Stomach smooth muscle (tissue), 2 donors: Measurements from ENCODE around the gene SPOCD1.

Source experiments
- H3K27ac ChIP-seq: one replicate; pipeline ENCODE4 v1.7.0; 2013; ENCODE audit warnings: mild to moderate bottlenecking, low read length, inconsistent platforms
- H3K27me3 ChIP-seq, 2 donors: one replicate each; pipeline ENCODE4 v1.7.0; 2013; ENCODE audit warnings: low read length in 2 of 2; ENCODE audit not compliant: insufficient read depth in 2 of 2, control insufficient read depth in 1 of 2
- H3K36me3 ChIP-seq, 2 donors: one replicate each; pipeline ENCODE4 v1.7.0; 2013; ENCODE audit warnings: low read length in 2 of 2; ENCODE audit not compliant: control insufficient read depth in 2 of 2, insufficient read depth in 2 of 2
- H3K4me1 ChIP-seq: one replicate; pipeline ENCODE4 v1.7.0; 2013; ENCODE audit warnings: low read length; ENCODE audit not compliant: control insufficient read depth, insufficient read depth
- H3K4me3 ChIP-seq, 2 donors: one replicate each; pipeline ENCODE4 v1.7.0; 2013; ENCODE audit warnings: low read length in 2 of 2
- H3K9ac ChIP-seq, 2 donors: one replicate each; pipeline ENCODE4 v1.7.0; 2013; ENCODE audit warnings: low read length in 2 of 2, mild to moderate bottlenecking in 1 of 2
- H3K9me3 ChIP-seq, 2 donors: one replicate each; pipeline ENCODE4 v1.7.0; 2013; ENCODE audit warnings: low read length in 2 of 2; ENCODE audit not compliant: control insufficient read depth in 2 of 2
- donor health status: healthy.
- donor health status: Pancreatic carcinoma.

Gene SPOCD1

GRCh38 chr1:31762323-31762722, 53.5 kb downstream of the SPOCD1 start:
- Histone ChIP-seq H3K9ac (no peak overlapping the region), H3K4me3 (peak overlapping the region; percentile 71), H3K9me3 (no peaks in the 10 kb centered on the region), H3K27me3 (peaks cover 7 to 15% of the 10 kb centered on the region in 2 donors), H3K4me1 (peaks cover 38% of the 10 kb centered on the region), H3K36me3 (no peaks in the 10 kb centered on the region), H3K27ac (no peak overlapping the region)

- Histone ChIP-seq H3K27me3 (peaks cover 7 to 15% of the 10 kb centered on the region in 2 donors), H3K27ac (no peak overlapping the region), H3K9ac (no peak overlapping the region), H3K36me3 (no peaks in the 10 kb centered on the region), H3K4me3 (no peak overlapping the region), H3K4me1 (peaks cover 38% of the 10 kb centered on the region), H3K9me3 (no peaks in the 10 kb centered on the region)
Observed at GRCh38 chr1:31761883-31762282, 53.9 kb downstream of the SPOCD1 start.

- Histone ChIP-seq H3K4me1 (peaks cover 38% of the 10 kb centered on the region), H3K9me3 (no peaks in the 10 kb centered on the region), H3K27me3 (peaks cover 7 to 15% of the 10 kb centered on the region in 2 donors), H3K9ac (peak overlapping the region; percentile 45 to 51), H3K36me3 (no peaks in the 10 kb centered on the region), H3K4me3 (peak overlapping the region; percentile 62 to 73), H3K27ac (no peak overlapping the region)
Observed at GRCh38 chr1:31760471-31761470, 55.1 kb downstream of the SPOCD1 start.

DNA sequence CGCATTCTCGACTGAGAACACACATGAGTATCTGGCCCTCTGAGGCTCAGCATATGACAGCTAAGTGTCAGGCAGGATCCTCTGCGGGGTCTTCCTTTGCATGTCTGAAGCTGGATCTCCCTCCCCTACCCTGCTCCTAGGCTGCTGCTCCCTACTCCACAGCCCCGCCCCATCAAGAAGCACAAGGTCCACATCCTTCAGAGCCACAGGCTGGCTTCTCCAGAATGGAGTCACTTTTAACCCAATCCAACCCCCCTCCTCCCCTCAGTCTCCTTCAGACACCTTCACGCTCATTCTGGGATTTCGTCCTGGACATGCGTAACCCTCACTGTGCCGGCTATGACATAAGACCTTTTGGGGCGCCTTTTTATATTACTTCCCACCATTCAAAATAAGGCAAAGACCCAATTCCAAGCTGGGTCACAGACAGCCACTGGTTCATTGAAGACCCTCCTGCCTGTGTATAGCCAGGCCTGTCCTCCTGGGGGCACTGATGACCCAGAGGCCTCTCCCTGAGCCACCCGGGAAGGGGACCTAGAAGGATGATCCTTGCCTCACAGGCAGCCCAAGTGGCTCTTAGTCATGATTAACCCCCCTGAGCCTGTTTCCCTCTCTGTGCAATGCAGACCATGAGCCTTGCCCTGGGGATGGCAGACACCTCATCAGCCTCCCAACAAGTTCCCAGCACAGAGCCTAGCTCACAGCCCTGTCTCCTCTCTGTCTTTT, 56.4 kb downstream of the SPOCD1 start:
- H3K27ac ChIP-seq: no peak overlapping the region
- H3K4me3 ChIP-seq: no peak overlapping the region
- H3K27me3 ChIP-seq: peaks cover 5 to 15% of the 10 kb centered on the region in 2 donors
- peaks cover 33% of the 10 kb centered on the region for H3K4me1 ChIP-seq
- no peaks in the 10 kb centered on the region for H3K9me3 ChIP-seq
- H3K36me3 ChIP-seq: no peaks in the 10 kb centered on the region
- H3K9ac ChIP-seq: no peak overlapping the region

DNA sequence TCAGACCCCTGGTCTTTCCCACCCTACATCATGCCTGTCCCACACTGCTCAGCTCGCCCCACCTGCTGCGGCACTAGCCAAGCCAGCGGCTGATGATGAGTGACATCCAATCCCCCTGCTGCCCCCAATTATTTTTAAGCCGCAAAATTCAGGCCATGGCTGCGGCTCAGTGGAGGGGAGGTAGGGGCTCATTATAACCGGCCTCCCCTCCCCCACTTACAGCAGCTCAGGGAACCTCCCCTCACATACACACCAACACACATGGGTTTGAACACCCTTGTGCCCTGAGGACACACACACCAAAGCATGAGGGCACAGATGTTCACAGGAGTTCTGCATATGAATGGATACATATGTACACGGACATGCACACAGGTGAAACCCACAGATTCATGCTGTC, 57.0 kb downstream of the SPOCD1 start:
- Histone ChIP-seq H3K4me3 (no peak overlapping the region), H3K27ac (no peak overlapping the region), H3K4me1 (peaks cover 32% of the 10 kb centered on the region), H3K9me3 (no peaks in the 10 kb centered on the region), H3K9ac (no peak overlapping the region), H3K27me3 (peaks cover 5 to 15% of the 10 kb centered on the region in 2 donors), H3K36me3 (no peaks in the 10 kb centered on the region)

- H3K4me3 ChIP-seq: no peak overlapping the region
- H3K27ac ChIP-seq: no peak overlapping the region
- no peaks in the 10 kb centered on the region for H3K9me3 ChIP-seq
- H3K36me3 ChIP-seq: no peaks in the 10 kb centered on the region
- H3K4me1 ChIP-seq: peaks cover 29% of the 10 kb centered on the region
- H3K27me3 ChIP-seq: peaks cover 5 to 15% of the 10 kb centered on the region in 2 donors
- no peak overlapping the region for H3K9ac ChIP-seq
Observed at GRCh38 chr1:31757989-31758388, 57.8 kb downstream of the SPOCD1 start.

DNA sequence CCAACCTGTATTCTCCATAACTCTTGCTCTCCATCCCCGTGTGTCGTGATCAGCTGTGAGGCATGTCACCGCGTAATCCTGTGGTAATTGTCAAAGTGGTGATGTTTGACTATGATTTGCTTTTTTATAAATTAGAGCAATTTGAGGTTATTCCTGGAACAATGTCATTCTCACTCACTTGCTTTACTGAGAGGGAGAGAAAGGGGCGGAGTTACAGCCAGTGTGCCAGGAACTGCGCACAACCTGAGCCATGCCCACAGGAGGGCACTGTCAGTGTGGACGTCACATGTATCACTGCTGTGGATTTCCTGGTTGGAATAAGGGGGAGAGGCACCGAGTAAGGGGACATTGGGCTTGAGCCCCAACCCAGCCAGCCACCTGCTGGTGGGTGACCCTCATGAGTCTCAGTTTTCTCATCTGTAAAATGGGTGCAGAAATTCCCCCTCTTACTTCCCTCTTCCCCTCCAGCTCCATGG, 58.6 kb downstream of the SPOCD1 start:
- Histone ChIP-seq H3K9me3 (no peaks in the 10 kb centered on the region), H3K9ac (no peak overlapping the region), H3K27ac (no peak overlapping the region), H3K27me3 (peaks cover 4 to 9% of the 10 kb centered on the region in 2 donors), H3K36me3 (no peaks in the 10 kb centered on the region), H3K4me1 (peaks cover 23% of the 10 kb centered on the region), H3K4me3 (no peak overlapping the region)

DNA sequence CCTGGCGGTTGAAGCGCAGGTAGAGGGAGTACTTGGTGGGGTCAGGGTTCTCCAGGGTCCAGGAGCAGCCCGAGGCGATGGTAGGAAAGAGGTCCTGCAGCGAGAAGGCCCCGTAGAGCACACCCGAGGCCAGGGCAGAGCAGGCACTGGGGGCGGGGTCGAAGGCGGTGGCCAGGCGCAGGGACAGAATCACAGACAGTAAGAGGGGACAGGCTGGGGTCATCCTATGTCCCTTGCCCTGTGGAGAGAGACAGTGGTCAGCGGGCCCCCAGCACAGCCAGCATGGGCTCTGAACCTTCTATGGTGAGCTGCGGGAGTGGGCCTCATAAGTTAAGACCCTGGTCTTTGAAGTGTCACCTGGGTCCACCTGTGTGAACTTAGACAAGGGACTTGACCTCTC, 59.2 kb downstream of the SPOCD1 start:
- Histone ChIP-seq H3K4me1 (peaks cover 21% of the 10 kb centered on the region), H3K27ac (no peak overlapping the region), H3K9ac (no peak overlapping the region), H3K27me3 (peaks cover 2 to 5% of the 10 kb centered on the region in 2 donors), H3K9me3 (no peaks in the 10 kb centered on the region), H3K4me3 (no peak overlapping the region), H3K36me3 (no peaks in the 10 kb centered on the region)

DNA sequence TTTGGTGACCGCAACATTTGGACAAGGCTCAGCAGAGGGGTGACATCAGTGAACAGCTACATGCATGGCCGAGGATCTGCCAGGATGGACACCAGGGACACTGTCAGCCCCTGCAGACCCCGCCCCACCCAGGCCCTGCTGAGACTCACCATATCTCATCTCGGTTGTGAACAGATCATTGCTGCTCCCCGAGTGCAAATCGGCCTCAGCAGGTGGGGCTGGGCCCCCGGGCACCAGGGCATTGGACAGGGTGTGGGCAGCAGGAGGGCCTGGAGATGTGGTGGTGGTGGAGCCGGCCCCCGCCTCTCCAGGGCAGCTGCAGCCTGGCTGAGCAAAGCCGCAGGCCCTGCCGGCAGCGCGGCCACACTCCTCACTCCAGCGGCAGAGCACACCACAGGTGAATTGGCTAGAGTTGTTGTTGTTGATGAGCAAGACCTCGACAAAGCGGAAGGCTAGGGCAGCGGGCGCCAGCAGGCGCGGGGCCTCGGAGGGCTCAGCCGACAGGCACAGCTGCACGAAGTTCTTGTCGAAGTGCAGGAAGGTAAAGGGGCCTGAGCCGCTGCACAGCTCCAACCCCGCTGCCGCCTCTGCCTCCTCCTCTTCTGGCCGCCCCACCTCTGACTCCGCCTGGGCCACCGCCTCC, 59.9 kb downstream of the SPOCD1 start:
- Histone ChIP-seq H3K9ac (no peak overlapping the region), H3K4me1 (peaks cover 16% of the 10 kb centered on the region), H3K27ac (no peak overlapping the region), H3K9me3 (no peaks in the 10 kb centered on the region), H3K36me3 (no peaks in the 10 kb centered on the region), H3K27me3 (peaks cover under 1 to 2% of the 10 kb centered on the region in 2 donors), H3K4me3 (no peak overlapping the region)

- peaks cover 0 to 2% of the 10 kb centered on the region in 2 donors for H3K27me3 ChIP-seq
- H3K36me3 ChIP-seq: no peaks in the 10 kb centered on the region
- H3K4me1 ChIP-seq: peaks cover 10% of the 10 kb centered on the region
- no peaks in the 10 kb centered on the region for H3K9me3 ChIP-seq
- no peak overlapping the region for H3K9ac ChIP-seq
- H3K4me3 ChIP-seq: no peak overlapping the region
- no peak overlapping the region for H3K27ac ChIP-seq
Observed at GRCh38 chr1:31755197-31755611, 60.6 kb downstream of the SPOCD1 start.
